GM21529 (cell line): Measurements from ENCODE around the gene NAALADL2.

Experiments used
- ATAC-seq: cut with Tn5 transposase; IDR thresholded peaks from one replicate; pipeline ENCODE4 v1.9.1; 2021; ENCODE audit not compliant: unreplicated experiment

The NAALADL2 gene

GRCh38 chr3:175295248-175296130 is 436.4 kb downstream of the NAALADL2 start:
- no peak for ATAC-seq

- no peak for ATAC-seq
Observed at GRCh38 chr3:175297216-175297615, 438.1 kb downstream of the NAALADL2 start.

- no peak for ATAC-seq
Observed at GRCh38 chr3:175301741-175302140, 442.6 kb downstream of the NAALADL2 start.

- ATAC-seq: no peak
Observed at GRCh38 chr3:175304404-175304803, 445.3 kb downstream of the NAALADL2 start.

GRCh38 chr3:175307642-175308041 is 448.5 kb downstream of the NAALADL2 start:
- no peak for ATAC-seq

- ATAC-seq: no peak
Observed at GRCh38 chr3:175308097-175308496, 449.0 kb downstream of the NAALADL2 start.

- no peak for ATAC-seq
Observed at GRCh38 chr3:175310046-175310445, 450.9 kb downstream of the NAALADL2 start.

- ATAC-seq: no peak
Observed at GRCh38 chr3:175311404-175311803, 452.3 kb downstream of the NAALADL2 start.

- no peak for ATAC-seq
Observed at GRCh38 chr3:175311946-175312345, 452.8 kb downstream of the NAALADL2 start.

GRCh38 chr3:175312791-175313190 is 453.7 kb downstream of the NAALADL2 start:
- no peak for ATAC-seq

GRCh38 chr3:175316799-175317198 is 457.7 kb downstream of the NAALADL2 start:
- ATAC-seq: no peak

GRCh38 chr3:175325440-175325839 is 466.3 kb downstream of the NAALADL2 start:
- no peak for ATAC-seq

GRCh38 chr3:175326041-175326440 is 466.9 kb downstream of the NAALADL2 start:
- ATAC-seq: no peak

GRCh38 chr3:175329373-175329772 is 470.2 kb downstream of the NAALADL2 start:
- no peak for ATAC-seq

GRCh38 chr3:175335229-175335628 is 476.1 kb downstream of the NAALADL2 start:
- no peak for ATAC-seq

- ATAC-seq: no peak
Observed at GRCh38 chr3:175336406-175337133, 477.4 kb downstream of the NAALADL2 start.

GRCh38 chr3:175337631-175338030 is 478.5 kb downstream of the NAALADL2 start:
- no peak for ATAC-seq

- no peak for ATAC-seq
Observed at GRCh38 chr3:175338775-175339535, 479.8 kb downstream of the NAALADL2 start.

GRCh38 chr3:175340338-175341015 is 481.3 kb downstream of the NAALADL2 start:
- ATAC-seq: no peak

- ATAC-seq: no peak
Observed at GRCh38 chr3:175342196-175342595, 483.1 kb downstream of the NAALADL2 start.

- no peak for ATAC-seq
Observed at GRCh38 chr3:175343946-175344345, 484.8 kb downstream of the NAALADL2 start.
